CD14-positive monocyte (primary cell): ENCODE data around the gene HS6ST1. TPM values are rescaled to one million over a fixed set of nuclear protein-coding genes. Genes with fewer than 3 reads are reported as not detected.

Experiments
- DNase-seq, 3 donors: peaks; one replicate each; pipeline ENCODE4 v3.0.0-alpha.2; 2011 to 2022
- H2AFZ ChIP-seq: 2 replicates; pipeline ENCODE4 v1.6.0; 2012; ENCODE audit warnings: mild to moderate bottlenecking, low read depth, low read length, inconsistent platforms; ENCODE audit not compliant: insufficient read depth, poor library complexity, severe bottlenecking
- H3K27ac ChIP-seq, 2 donors: 1 replicate in 1 of 2; 2 replicates in 1 of 2; pipeline ENCODE4 v1.5.1; 2012 to 2013; ENCODE audit warnings: low read length in 2 of 2, control low read depth in 1 of 2, inconsistent platforms in 1 of 2, low read depth in 1 of 2, mild to moderate bottlenecking in 1 of 2
- H3K27me3 ChIP-seq, 2 donors: one replicate each; pipeline versions ENCODE4 v1.6.0 to v1.6.1; 2011 to 2013; ENCODE audit warnings: low read length in 2 of 2; ENCODE audit not compliant: control insufficient read depth in 2 of 2, insufficient read depth in 2 of 2
- H3K36me3 ChIP-seq, 2 donors: replicated peaks in 1 of 2; 1 replicate in 1 of 2; 2 replicates in 1 of 2; pipeline versions ENCODE4 v1.5.1 to v1.6.1; 2012 to 2013; ENCODE audit warnings: low read length in 2 of 2, control low read depth in 1 of 2, inconsistent platforms in 1 of 2, mild to moderate bottlenecking in 1 of 2; ENCODE audit not compliant: insufficient read depth in 2 of 2, control insufficient read depth in 1 of 2
- H3K4me1 ChIP-seq, 2 donors: 1 replicate in 1 of 2; 2 replicates in 1 of 2; pipeline versions ENCODE4 v1.5.1 to v1.6.1; 2012 to 2013; ENCODE audit warnings: low read length in 2 of 2, control low read depth in 1 of 2, inconsistent platforms in 1 of 2, mild to moderate bottlenecking in 1 of 2, moderate library complexity in 1 of 2; ENCODE audit not compliant: insufficient read depth in 2 of 2, control insufficient read depth in 1 of 2
- H3K4me2 ChIP-seq: replicated peaks from 2 replicates; pipeline ENCODE3; 2012; ENCODE audit warnings: low read length, moderate library complexity, mild to moderate bottlenecking; ENCODE audit not compliant: poor library complexity, severe bottlenecking; ENCODE audit errors: extremely low read depth
- H3K4me3 ChIP-seq, 3 experiments: fragments of 200-600 bp in 1 of 3; sonication (generic) in 1 of 3; replicated peaks in 1 of 3; 1 replicate in 2 of 3; 2 replicates in 1 of 3; pipeline ENCODE4 v1.5.1; 2011 to 2013; ENCODE audit warnings: low read length in 3 of 3, mild to moderate bottlenecking in 3 of 3, control low read depth in 2 of 3, low read depth in 2 of 3, inconsistent platforms in 1 of 3, moderate library complexity in 1 of 3
- H3K79me2 ChIP-seq: 2 replicates; pipeline ENCODE4 v1.6.0; 2012; ENCODE audit warnings: mild to moderate bottlenecking, control low read depth, inconsistent platforms, low read length, moderate library complexity; ENCODE audit not compliant: insufficient read depth
- H3K9ac ChIP-seq: 2 replicates; pipeline ENCODE4 v1.6.0; 2017; ENCODE audit warnings: low read length, mild to moderate bottlenecking; ENCODE audit not compliant: insufficient read depth, poor library complexity, severe bottlenecking
- H3K9me3 ChIP-seq, 2 donors: replicated peaks in 1 of 2; 1 replicate in 1 of 2; 2 replicates in 1 of 2; pipeline versions ENCODE4 v1.5.1 to v1.6.1; 2012 to 2013; ENCODE audit warnings: low read length in 2 of 2, control low read depth in 1 of 2; ENCODE audit not compliant: control insufficient read depth in 1 of 2, insufficient read depth in 1 of 2
- H4K20me1 ChIP-seq: 2 replicates; pipeline ENCODE4 v1.6.0; 2012; ENCODE audit warnings: mild to moderate bottlenecking, low read length, control low read depth, moderate library complexity; ENCODE audit not compliant: insufficient read depth
- H3K27ac Mint-ChIP-seq, 7 donors: one replicate each; pipeline ENCODE4 v1.8.0; 2020; ENCODE audit warnings: mild to moderate bottlenecking in 7 of 7, mixed read lengths in 7 of 7, moderate library complexity in 6 of 7, inconsistent platforms in 2 of 7
- H3K27me3 Mint-ChIP-seq, 3 donors: one replicate each; pipeline ENCODE4 v1.8.0; 2021 to 2022; ENCODE audit warnings: low read depth in 3 of 3, mild to moderate bottlenecking in 3 of 3, mixed read lengths in 3 of 3, moderate library complexity in 3 of 3, inconsistent platforms in 1 of 3
- H3K36me3 Mint-ChIP-seq, 2 donors: one replicate each; pipeline ENCODE4 v1.8.0; 2020; ENCODE audit warnings: mixed read lengths in 2 of 2, inconsistent platforms in 1 of 2, mild to moderate bottlenecking in 1 of 2
- H3K4me1 Mint-ChIP-seq: one replicate; pipeline ENCODE4 v1.8.0; 2020; ENCODE audit warnings: mild to moderate bottlenecking, mixed read lengths
- H3K4me3 Mint-ChIP-seq, 2 donors: one replicate each; pipeline ENCODE4 v1.8.0; 2020; ENCODE audit warnings: mild to moderate bottlenecking in 2 of 2, mixed read lengths in 2 of 2, moderate library complexity in 1 of 2
- H3K9me3 Mint-ChIP-seq, 7 donors: one replicate each; pipeline ENCODE4 v1.8.0; 2020 to 2022; ENCODE audit warnings: mixed read lengths in 7 of 7, mild to moderate bottlenecking in 6 of 7, moderate library complexity in 6 of 7, inconsistent platforms in 2 of 7
- WGBS: methylation state at CpG from one replicate; pipeline ENCODE4 v1.1.5; 2013; ENCODE audit warnings: missing lambda C conversion rate; ENCODE audit not compliant: insufficient coverage; 5-methylcytosine and 5-hydroxymethylcytosine counted together
- intact Hi-C, 2 donors: fragments of 100-400 bp; cut with micrococcal nuclease; formaldehyde crosslinking; loops; one replicate each; pipeline versions ENCODE4 v1.15.0 to v1.15.1; 2023
- polyA plus RNA-seq, 3 donors: library from polyadenylated mRNA; depleted of rRNA in 1 of 3; unstranded in 2 of 3; stranded (reverse) in 1 of 3; fragments of 300-500 nt in 2 of 3; fragments of >200 nt in 1 of 3; fragmentation: Illumina TruSeq in 2 of 3; gene quantifications; 1 replicate in 2 of 3; 2 replicates in 1 of 3; pipeline ENCODE4 v1.2.3, GENCODE V29; 2012 to 2021
- TF ChIP-seq, protein P1 (sequence below): fragments of 200-600 bp; IDR thresholded peaks from one replicate; pipeline ENCODE4 v1.8.0; 2022; ENCODE audit warnings: antibody characterized with exemption, mild to moderate bottlenecking

HS6ST1 gene
- polyA plus RNA-seq, 3 donors: 2.9 to 5.4 (median 4.0) TPM

DNA sequence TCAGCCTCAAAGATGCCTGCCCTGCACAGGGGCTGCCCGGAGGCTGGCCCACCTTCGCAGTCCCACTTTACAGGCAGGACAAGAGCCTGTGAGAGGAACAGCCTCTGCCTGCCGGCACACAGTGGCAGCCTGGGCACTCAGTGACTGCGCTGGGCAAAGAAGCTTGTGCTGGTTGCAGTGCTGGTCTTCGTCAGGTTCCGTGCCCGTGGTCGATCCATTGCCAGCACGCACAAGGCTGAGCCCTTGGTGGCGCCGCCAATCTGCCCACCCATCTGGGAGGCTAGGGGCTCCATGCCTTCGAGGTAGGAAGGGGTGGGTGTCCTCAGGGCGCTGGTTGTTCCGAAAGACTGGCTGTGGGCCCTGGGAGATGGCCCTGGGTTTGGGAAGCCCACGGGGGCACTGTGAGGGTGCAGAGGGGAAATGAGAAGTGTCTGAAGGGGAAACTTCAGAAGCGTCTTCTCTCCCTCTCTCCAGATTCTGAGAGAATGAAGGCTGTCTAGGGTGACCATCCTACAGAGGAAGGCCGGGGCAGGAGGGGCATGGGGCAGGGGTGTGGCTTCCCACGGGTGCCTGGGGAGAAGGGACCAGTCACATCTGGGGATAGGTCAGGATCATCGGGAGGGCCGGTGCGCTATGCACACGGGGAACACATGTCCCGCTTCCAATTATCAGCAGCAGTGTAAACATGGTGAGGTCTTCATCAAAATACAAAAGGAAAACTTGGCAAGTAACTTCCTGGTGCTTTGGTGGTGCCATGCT lies 49.1 kb upstream of the HS6ST1 start:
- no peak overlapping the region for H3K4me3 Mint-ChIP-seq
- Histone ChIP-seq H3K79me2 (no peaks in the 10 kb centered on the region), H3K4me3 (no peak overlapping the region), H3K27ac (no peak overlapping the region), H4K20me1 (no peaks in the 10 kb centered on the region), H3K9ac (no peak overlapping the region), H3K4me1 (no peaks in the 10 kb centered on the region), H2AFZ (no peak overlapping the region), H3K36me3 (no peaks in the 10 kb centered on the region), H3K4me2 (no peak overlapping the region), H3K27me3 (no peaks in the 10 kb centered on the region), H3K9me3 (no peaks in the 10 kb centered on the region)
- peaks cover under 1 to 3% (median 2%) of the 10 kb centered on the region in 3 donors for H3K27me3 Mint-ChIP-seq
- no peaks in the 10 kb centered on the region for H3K4me1 Mint-ChIP-seq
- 96% methylated on average over 19 of the region's 23 CpGs for WGBS
- H3K9me3 Mint-ChIP-seq: no peaks in the 10 kb centered on the region
- H3K36me3 Mint-ChIP-seq: no peaks in the 10 kb centered on the region
- TF ChIP-seq, protein P1, sequence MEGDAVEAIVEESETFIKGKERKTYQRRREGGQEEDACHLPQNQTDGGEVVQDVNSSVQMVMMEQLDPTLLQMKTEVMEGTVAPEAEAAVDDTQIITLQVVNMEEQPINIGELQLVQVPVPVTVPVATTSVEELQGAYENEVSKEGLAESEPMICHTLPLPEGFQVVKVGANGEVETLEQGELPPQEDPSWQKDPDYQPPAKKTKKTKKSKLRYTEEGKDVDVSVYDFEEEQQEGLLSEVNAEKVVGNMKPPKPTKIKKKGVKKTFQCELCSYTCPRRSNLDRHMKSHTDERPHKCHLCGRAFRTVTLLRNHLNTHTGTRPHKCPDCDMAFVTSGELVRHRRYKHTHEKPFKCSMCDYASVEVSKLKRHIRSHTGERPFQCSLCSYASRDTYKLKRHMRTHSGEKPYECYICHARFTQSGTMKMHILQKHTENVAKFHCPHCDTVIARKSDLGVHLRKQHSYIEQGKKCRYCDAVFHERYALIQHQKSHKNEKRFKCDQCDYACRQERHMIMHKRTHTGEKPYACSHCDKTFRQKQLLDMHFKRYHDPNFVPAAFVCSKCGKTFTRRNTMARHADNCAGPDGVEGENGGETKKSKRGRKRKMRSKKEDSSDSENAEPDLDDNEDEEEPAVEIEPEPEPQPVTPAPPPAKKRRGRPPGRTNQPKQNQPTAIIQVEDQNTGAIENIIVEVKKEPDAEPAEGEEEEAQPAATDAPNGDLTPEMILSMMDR: no peak
- DNase-seq: no peak
- no peak overlapping the region for H3K27ac Mint-ChIP-seq
- intact Hi-C loops: no loop called here

DNA sequence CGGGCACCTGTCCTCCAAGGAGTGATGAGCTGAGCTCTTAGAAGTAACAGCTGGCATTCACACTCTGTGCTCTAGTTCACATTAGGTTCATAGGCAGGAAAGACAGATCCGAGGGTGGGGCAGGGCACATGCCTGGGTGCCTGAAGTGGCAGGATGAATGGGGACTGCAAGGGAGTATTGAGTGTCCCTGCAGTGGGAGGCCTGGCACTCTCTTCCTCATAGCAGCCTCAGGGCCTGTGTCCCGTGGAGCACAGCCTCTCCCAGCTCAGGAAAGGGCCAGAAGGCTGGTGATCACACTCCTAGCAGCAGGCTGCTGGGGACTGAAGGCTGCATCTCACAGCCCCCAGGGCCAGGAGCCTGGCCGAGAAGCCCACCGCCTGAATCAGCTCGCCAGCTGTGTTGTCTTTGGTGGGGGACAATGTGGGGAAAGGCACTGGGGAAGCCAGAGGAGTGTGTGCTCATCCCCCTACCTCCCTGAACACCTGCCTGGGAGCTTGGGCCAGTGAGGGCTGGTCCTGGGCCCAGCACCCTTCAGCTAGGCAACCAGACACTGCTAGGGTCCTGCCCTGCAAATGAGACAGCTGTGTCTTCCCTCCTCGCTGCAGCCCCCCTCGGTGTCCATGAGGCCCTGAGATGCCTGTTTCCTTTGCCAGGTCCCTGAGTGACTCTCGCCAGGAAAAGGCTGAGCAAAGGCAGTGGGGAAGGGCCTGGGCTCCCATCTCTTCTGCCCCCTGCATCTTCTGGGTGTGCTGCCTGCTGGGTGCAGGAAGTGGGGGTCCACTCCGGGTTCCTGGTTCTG lies 48.2 kb upstream of the HS6ST1 start:
- Mint-ChIP-seq H3K4me3 (no peak overlapping the region), H3K27me3 (peaks cover 0 to 3% (median 2%) of the 10 kb centered on the region in 3 donors), H3K9me3 (no peaks in the 10 kb centered on the region), H3K4me1 (no peaks in the 10 kb centered on the region), H3K27ac (no peak overlapping the region), H3K36me3 (no peaks in the 10 kb centered on the region)
- no peak overlapping the region for H3K27ac ChIP-seq
- no peaks in the 10 kb centered on the region for H3K36me3 ChIP-seq
- intact Hi-C loops: no loop called here
- no peak overlapping the region for H3K4me3 ChIP-seq
- no peak for DNase-seq
- H3K79me2 ChIP-seq: no peaks in the 10 kb centered on the region
- WGBS: 90% methylated on average over 6 of the region's 10 CpGs
- no peaks in the 10 kb centered on the region for H3K9me3 ChIP-seq
- H4K20me1 ChIP-seq: no peaks in the 10 kb centered on the region
- TF ChIP-seq, protein P1: no peak
- no peak overlapping the region for H3K4me2 ChIP-seq
- H3K27me3 ChIP-seq: no peaks in the 10 kb centered on the region
- no peaks in the 10 kb centered on the region for H3K4me1 ChIP-seq
- no peak overlapping the region for H3K9ac ChIP-seq
- no peak overlapping the region for H2AFZ ChIP-seq
